Inflammatory macrophage treated with lipopolysaccharide for 4 hours (primary cell): ENCODE data around the gene TRAPPC2.

Experiments
- DNase-seq: peaks from one replicate; pipeline ENCODE4 v3.0.0-alpha.2; 2020

Gene TRAPPC2

GRCh38 chrX:13734278-13735172 lies at the start of gene TRAPPC2, which contains the start of gene OFD1:
TRAPPC2 (minus strand) TSS chrX:13734620; CDS start chrX:13719963, 14,657 bp downstream.
OFD1 (plus strand) TSS chrX:13734748; CDS start chrX:13735072, 324 bp downstream.
- DNase-seq, result peak; percentile 95

DNA sequence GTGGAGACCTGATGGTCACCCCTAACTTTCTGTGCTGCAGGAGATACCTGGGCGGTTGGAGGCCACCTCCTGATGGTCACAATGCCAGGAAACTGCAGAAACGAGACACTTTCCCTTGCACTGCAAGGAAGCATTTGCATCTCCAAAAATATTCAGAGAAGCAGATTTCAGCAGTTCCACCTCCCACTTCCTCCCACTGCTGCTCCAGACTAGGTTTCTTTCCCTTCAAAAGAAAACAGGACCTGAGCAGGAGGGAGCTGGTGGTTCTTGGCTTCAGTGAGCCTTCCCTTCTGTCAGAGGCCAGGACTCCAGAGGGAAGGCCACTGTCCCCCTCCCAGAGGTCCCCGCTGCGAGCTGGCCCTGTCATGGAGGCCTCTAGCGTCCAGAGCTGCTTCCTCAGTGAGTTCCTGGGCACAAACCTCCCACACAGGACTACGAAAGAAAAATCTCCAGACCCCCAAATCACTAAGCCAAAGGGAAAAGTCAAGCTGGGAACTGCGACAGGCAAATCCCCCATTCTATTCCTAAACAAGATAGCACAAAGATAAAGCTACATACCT lies 46.5 kb upstream of the TRAPPC2 start:
- DNase-seq, result no peak

DNA sequence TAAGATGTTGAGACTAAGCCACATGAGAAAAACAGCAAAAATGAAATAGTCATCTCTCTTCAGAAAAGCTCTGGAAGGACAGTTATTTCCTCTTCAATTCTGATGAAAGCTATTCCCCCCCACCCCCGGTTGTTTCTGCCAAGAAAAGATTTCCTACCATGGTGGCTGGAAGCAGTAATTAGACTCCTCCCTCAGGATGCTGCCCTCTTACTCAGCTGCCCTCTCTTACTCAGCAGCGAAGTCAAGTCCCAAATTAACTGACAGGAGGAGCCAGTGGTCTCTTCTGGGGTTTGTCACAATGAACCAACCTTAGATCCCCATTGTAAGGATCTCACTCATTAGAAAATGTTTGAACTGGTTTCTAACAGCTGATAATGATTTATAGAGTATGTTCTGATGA lies 44.5 kb upstream of the TRAPPC2 start:
- peak; percentile 27 for DNase-seq

DNA sequence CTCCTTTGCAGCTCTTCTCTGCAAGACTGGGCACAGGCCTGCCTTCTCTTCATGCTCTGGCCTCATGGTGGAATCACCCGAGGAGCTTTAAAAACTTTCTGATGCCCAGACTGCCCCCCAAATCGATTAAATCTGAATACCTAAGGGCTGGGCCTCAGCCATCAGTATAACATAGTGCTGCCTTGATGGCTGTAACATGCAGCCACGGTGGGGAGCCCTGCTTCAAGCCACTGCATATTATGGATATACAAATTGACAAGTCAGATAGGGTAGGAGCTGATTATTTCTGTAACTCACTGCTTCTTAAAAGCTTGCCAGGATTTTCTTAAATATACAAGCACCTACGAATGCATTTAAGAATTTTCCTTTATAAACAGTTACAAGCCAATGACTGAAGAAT lies 42.0 kb upstream of the TRAPPC2 start:
- DNase-seq, result no peak

DNA sequence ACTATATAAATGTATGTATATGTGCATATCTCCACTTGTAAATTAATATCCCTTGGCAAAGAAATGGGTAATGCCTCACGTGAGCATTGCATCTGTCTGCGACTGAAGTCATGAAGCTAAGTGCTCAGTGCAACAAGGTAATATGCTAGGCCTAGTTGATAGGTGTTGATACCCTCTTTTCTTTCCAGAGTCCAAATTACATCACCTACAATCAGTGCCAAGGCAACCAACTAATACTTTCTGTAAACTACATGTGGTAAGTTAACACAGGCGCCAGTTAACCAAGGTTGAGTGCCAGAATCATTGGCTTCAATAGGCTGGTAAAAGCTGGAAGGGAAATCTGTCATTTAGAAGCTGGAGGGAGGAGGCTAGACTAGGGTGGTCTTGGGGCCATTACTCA lies 41.4 kb upstream of the TRAPPC2 start:
- no peak for DNase-seq

- no peak for DNase-seq
Measured at GRCh38 chrX:13774696-13775095, 40.3 kb upstream of the TRAPPC2 start.

GRCh38 chrX:13770013-13770535 lies 35.7 kb upstream of the TRAPPC2 start:
- no peak for DNase-seq

- no peak for DNase-seq
Measured at GRCh38 chrX:13768939-13769338, 34.5 kb upstream of the TRAPPC2 start.

- no peak for DNase-seq
Measured at GRCh38 chrX:13764765-13765164, 30.3 kb upstream of the TRAPPC2 start.

- peak; percentile 48 for DNase-seq
Measured at GRCh38 chrX:13764281-13764680, 29.9 kb upstream of the TRAPPC2 start.

DNA sequence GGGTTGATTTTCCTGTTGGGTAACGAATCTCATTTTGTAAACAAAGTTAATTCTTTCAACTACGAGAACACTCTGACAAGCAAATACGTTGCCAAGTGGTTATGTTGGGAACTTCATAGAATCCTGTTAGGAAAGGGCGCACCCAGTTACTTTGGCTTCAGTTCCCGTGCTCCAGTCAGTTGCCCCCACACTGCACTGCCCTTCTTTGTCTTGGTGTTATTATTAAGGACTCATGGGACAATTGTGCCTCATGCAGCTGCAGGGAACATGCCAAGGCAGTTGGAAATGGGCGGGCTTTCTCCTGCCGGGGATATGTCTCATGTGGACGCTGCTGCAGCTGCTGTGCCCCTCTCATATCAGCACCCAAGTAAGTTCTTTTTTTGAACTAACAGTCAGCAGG lies 29.1 kb upstream of the TRAPPC2 start:
- DNase-seq, result no peak

DNA sequence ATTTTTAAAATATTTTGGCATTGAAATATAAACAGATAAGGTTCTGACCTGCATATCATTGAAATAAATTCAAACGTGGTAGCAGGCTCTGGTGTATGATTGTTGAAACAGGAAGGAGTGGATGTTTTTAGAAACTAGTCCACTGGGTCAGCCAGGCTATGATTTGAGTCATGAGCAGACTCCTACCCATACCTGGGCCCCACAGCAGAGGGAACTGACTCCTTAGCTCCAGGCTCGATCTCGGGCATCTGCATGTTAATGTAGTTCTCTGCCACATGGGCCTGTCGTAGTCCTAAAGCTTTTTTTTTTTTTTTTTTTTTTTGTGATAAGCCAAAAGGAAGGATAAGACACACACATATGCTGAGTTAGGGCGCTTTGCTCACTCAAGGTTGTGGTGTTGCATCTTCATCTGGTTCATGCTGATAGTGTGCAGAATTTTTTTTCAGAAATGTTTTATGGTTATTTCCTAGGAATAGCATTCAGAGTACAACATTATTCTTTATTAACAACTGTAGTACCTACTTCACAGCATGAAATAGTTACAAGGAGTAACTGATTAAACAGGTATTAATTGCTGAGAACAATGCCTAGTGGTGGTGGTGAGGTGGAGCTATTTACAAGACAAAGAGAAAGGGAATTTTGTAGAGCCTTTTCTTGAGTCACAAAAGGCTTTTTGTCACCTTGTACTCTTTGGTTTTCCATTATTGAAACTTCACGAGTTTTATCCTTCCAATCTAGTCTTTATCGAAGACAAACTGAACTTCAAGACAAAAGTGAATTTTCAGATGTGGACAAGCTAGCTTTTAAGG lies 27.4 kb upstream of the TRAPPC2 start:
- no peak for DNase-seq

DNA sequence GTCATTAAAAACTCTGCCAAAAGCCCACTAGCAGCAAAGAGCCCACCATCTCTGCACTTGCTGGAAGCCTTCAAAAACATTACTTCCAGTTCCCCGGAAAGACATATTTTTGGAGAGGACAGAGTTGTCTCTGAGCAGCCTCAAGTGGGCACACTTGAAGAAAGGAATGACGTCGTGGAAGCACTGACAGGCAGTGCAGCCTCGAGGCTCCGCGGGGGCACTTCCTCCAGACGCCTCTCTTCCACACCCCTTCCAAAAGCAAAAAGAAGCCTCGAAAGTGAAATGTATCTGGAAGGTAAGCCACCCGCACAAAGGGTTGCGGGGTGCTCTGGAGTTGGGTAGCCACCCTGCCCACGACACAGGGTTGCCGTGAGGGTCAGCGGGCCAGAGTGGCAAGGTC lies 26.0 kb upstream of the TRAPPC2 start:
- DNase-seq, result peak; percentile 18

DNA sequence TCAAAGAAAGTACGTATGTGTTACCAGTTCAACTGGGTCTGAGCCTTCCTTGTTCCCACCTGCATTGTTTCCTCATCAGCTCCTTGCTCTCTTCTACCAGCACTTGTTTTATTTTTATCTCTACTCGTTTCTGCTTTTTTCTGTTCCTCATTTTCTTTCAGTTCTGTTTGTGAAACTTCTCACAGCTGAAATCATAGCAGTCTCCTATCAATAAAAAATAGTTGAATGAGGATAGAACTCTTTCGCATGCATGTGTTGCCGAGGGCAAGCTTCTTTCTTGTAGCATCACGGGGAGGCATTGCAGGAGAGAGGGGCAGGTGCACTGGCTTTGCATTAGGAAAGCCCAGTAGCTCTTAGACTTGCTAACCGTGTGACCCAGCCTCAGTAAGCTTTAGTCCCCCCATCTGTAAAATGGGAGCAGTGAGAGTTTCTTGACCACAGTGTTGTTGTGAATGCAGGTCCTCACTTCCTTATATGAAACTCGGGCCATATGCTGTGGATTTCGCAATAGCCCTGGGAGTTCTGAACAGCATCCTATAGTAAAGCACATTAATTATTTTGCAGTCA lies 24.8 kb upstream of the TRAPPC2 start:
- DNase-seq, result peak; percentile 51

DNA sequence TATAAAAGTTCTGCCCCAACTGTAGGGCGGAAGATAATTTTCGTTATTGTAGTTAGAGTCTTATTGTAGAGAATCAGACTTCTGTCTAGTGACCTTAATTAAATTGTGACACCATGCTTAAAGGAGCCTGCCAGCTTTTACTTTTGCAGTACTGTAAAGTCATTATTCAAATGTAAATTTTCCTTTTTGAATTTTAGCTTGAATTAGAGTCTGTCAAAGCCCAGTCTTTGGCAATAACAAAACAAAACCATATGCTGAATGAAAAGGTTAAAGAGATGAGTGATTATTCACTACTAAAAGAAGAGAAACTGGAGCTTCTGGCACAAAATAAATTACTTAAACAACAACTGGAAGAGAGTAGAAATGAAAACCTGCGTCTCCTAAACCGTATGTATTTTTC lies 22.0 kb upstream of the TRAPPC2 start:
- no peak for DNase-seq

DNA sequence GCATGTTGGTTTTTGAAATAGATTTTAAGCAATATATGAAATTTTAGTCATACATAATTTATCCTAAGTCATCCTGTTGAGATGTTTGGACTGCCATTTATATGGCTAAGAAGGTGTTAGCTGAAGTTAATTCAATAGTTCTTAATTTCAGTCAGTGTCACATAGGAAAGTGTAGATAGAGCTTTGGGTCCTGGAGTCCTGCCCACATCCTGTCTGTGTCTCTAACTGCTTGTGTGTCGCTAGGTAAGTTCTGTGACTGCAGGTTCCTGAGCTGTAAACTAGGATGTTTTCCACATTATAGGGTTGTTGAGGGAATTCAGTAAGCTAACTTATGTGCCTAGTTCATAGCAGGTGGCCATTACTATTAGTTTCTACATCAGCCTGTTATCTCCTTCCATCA lies 20.8 kb upstream of the TRAPPC2 start:
- DNase-seq, result no peak

- DNase-seq, result peak; percentile 57
Measured at GRCh38 chrX:13754765-13755164, 20.3 kb upstream of the TRAPPC2 start.

DNA sequence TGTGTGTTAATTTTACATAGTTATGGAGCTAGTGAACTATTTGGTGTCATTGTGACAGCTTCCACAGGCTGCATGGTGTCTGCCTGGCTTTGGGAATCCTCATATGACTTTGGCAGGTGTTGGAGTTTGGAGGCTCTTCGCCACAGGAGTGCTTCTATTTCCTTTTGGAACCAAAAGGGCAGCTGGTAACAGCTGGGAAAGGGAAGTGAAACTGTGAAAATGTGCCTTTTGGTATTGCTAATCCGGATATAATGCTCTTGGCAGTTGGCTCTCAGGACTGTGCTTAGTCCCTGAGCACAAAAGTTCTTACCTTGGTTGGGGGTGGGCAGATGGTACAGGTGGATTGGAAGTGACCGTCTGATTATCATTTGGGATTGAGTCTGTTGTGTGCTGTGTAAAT lies 18.2 kb upstream of the TRAPPC2 start:
- peak; percentile 68 for DNase-seq

GRCh38 chrX:13752141-13752540 lies 17.7 kb upstream of the TRAPPC2 start:
- DNase-seq, result no peak

DNA sequence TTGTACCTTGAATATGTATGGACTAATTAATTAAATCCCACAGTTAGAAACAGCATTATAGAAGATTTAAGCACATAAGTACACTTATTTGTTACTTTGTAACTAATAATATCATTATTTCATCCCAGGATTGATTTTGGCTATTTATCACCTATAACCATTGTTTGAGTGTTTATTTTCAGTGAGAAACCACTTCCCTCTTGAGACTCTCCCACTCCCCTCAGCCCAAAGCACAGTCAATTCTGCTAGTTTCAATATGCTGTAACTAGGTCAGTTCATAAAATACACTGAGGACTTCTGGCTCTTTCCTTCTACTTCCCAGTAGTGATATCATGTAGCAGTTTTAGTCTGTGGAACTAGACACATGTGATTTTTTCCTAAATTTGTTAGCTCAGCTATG lies 16.4 kb upstream of the TRAPPC2 start:
- peak; percentile 29 for DNase-seq

DNA sequence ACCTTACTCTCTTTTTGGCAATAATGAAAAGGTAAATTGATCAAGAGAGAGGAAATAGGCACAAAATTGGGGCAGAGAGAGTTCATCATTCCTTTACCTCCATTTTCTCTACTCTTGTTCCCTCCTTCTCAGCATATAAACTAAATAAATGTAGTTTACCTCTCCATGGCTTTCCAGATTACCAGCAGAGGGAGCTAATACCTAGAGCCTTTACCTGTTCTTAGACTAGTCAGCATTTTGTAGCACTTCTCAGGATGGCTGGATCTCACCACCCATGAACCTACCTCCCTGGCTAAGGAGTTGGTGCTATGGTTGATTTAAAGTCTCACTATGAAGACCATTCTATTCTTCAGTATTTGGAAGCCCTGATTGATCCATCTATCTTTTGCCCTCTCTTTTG lies 15.8 kb upstream of the TRAPPC2 start:
- DNase-seq, result no peak

DNA sequence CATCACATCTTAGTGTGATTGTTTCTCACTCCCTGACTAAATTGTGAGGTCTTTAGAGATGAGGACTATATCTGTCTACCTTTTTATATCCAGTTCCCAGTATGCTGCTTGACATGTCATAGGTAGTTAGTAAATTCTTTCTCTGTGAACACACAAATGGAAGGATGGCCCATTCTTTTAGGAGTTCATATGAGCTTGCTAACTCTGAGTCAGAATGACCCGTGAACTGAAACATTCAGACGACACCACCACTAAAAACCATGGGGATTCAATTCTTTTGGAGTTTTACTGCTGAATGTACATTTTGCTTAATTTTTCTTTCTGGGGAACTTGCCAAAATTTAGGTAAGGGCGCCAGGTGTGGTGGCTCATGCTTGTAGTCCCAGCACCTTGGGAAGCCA lies 14.1 kb upstream of the TRAPPC2 start:
- no peak for DNase-seq

GRCh38 chrX:13747836-13748235 lies 13.4 kb upstream of the TRAPPC2 start:
- DNase-seq, result peak; percentile 46
